ENCODE data around the gene C5orf15.

- TF ChIP-seq CTCF (IDR thresholded peaks at IDR 0.05) (no peak), POLR2A (IDR thresholded peaks at IDR 0.05) (no peak)
Measured at GRCh38 chr5:133974142-133974541, 5.7 kb upstream of the C5orf15 start.

All from lower leg skin (tissue), 3 donors.